Measurements from ENCODE around the gene KAZN. TPM values are rescaled to one million over a fixed set of nuclear protein-coding genes. Genes with fewer than 3 reads are reported as not detected.

Gene KAZN
- polyA plus RNA-seq, 4 donors, result 14.1 to 44.8 (median 34.2) TPM

GRCh38 chr1:14585728-14586127, 12.8 kb upstream of the KAZN start:
- no peak for DNase-seq (ENCODE audit: low read depth in 4 of 4, low spot score in 3 of 4)

GRCh38 chr1:14590411-14591180, 7.9 kb upstream of the KAZN start:
- DNase-seq (ENCODE audit: low read depth in 4 of 4, low spot score in 3 of 4), result no peak

GRCh38 chr1:14591600-14591999, 6.9 kb upstream of the KAZN start:
- no peak for DNase-seq (ENCODE audit: low read depth in 4 of 4, low spot score in 3 of 4)

- no peak for DNase-seq (ENCODE audit: low read depth in 4 of 4, low spot score in 3 of 4)
These were observed 6.4 kb upstream of the KAZN start for GRCh38 chr1:14592004-14592631.

GRCh38 chr1:14593302-14593701, 5.2 kb upstream of the KAZN start:
- no peak for DNase-seq (ENCODE audit: low read depth in 4 of 4, low spot score in 3 of 4)

- DNase-seq (ENCODE audit: low read depth in 4 of 4, low spot score in 3 of 4), result no peak
These were observed 4.4 kb upstream of the KAZN start for GRCh38 chr1:14594045-14594444.

GRCh38 chr1:14596591-14596990, 1.9 kb upstream of the KAZN start:
- DNase-seq (ENCODE audit: low read depth in 4 of 4, low spot score in 3 of 4), result no peak

- peak in 2 of 4 donors; percentile 44 to 47 for DNase-seq (ENCODE audit: low read depth in 4 of 4, low spot score in 3 of 4)
These were observed 1.0 kb upstream of the KAZN start for GRCh38 chr1:14597343-14598006.

GRCh38 chr1:14598007-14598497, 433 bp upstream of the KAZN start:
- no peak for DNase-seq (ENCODE audit: low read depth in 4 of 4, low spot score in 3 of 4)

- no peak for DNase-seq (ENCODE audit: low read depth in 4 of 4, low spot score in 3 of 4)
These were observed 802 bp downstream of the KAZN start for GRCh38 chr1:14599183-14599791.

GRCh38 chr1:14599800-14600199, 1.3 kb downstream of the KAZN start:
- no peak for DNase-seq (ENCODE audit: low read depth in 4 of 4, low spot score in 3 of 4)

GRCh38 chr1:14600405-14601112, 2.1 kb downstream of the KAZN start:
- DNase-seq (ENCODE audit: low read depth in 4 of 4, low spot score in 3 of 4), result no peak

- DNase-seq (ENCODE audit: low read depth in 4 of 4, low spot score in 3 of 4), result no peak
These were observed 3.7 kb downstream of the KAZN start for GRCh38 chr1:14602136-14602535.

GRCh38 chr1:14603645-14604044, 5.2 kb downstream of the KAZN start:
- no peak for DNase-seq (ENCODE audit: low read depth in 4 of 4, low spot score in 3 of 4)

GRCh38 chr1:14604414-14604813, 5.9 kb downstream of the KAZN start:
- DNase-seq (ENCODE audit: low read depth in 4 of 4, low spot score in 3 of 4), result no peak

- no peak for DNase-seq (ENCODE audit: low read depth in 4 of 4, low spot score in 3 of 4)
These were observed 7.5 kb downstream of the KAZN start for GRCh38 chr1:14605945-14606344.

- DNase-seq (ENCODE audit: low read depth in 4 of 4, low spot score in 3 of 4), result no peak
These were observed 8.1 kb downstream of the KAZN start for GRCh38 chr1:14606632-14607031.

GRCh38 chr1:14607295-14607694, 8.8 kb downstream of the KAZN start:
- DNase-seq (ENCODE audit: low read depth in 4 of 4, low spot score in 3 of 4), result no peak

- no peak for DNase-seq (ENCODE audit: low read depth in 4 of 4, low spot score in 3 of 4)
These were observed 9.8 kb downstream of the KAZN start for GRCh38 chr1:14608308-14608707.

- no peak for DNase-seq (ENCODE audit: low read depth in 4 of 4, low spot score in 3 of 4)
These were observed 12.3 kb downstream of the KAZN start for GRCh38 chr1:14610761-14611160.

- no peak for DNase-seq (ENCODE audit: low read depth in 4 of 4, low spot score in 3 of 4)
These were observed 13.3 kb downstream of the KAZN start for GRCh38 chr1:14611792-14612191.
